DMS79 treated with DMSO at 0.1 percent for 48 hours (cell line): Measurements from ENCODE around the gene UBL4B.

Source experiments
- DNase-seq: peaks from one replicate; lab custom pipeline; 2025; lab: John Stamatoyannopoulos, UW

The UBL4B gene

DNA sequence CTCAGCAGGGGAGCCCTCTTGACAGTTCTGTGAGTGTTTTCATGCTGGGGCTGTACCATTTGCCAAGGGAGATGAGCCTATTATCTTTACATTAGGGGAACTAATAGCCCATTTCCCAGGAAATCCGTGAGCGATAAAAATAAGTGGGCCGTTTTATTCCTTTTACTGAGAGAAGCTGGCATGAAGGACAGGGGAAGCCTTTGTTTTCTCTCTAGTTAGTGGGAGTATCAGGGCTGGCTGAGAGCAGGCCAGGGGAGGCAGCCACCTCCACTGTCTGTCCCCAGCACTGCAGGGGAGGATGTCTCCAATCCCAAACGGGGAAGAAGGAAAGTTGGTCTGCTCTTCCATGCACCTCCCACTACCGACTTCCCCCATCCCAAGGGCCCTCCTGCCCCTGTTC, 2.5 kb downstream of the UBL4B start:
- DNase-seq: no peak

DNA sequence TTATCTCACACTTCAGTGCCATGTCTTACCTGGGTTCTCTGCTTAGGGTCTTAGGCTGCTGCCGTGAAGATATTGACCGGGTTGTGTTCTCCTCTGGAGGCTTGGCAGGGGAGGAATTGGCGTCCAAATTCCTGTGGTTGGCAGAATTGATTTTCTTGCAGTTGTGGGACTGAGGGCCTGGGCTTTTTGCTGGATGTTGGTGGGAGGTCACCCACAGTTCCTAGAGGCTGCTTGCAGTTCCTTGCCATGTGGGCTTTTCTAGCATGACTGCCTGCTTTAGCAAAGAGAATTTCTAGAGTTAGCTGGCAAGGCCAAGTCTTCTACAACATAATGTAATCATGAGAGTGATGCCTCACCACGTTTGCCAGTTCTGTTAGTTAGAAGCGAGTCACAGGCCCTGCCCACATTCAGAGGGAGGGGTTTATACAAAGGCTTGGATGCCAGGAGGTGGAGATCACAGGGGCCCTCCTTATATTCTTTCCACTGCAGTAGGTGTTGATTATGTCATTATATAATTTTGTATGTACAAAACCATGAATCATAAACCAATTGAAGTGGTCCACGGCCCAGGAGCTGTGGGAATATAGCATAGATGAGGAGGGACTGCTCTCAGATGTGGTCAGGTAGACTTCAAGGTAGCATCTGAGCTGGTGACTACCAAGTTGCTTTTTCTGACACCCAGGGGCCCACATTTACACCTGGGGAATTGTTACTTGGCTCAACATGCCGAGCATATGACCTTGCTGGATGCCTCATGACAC, 6.6 kb downstream of the UBL4B start:
- no peak for DNase-seq

DNA sequence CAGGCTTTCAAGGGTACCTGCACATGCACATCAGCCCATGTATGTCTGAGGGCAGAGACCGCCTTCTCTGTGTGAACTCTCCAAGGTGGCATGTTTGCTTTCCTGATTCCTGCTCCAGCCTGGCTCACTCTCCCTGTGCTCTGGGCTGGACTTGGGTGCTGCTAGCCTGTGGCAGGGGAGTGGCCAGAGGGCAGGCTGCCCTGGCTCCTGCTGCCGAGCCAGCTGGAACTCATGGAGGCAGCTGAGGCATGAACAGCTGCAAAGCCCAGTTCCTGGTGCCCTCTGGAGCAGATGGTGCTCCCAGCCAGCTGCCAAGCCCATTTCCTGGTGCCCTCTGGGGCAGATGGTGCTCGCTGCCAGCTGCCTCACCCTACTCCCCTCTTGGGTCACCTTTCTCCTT, 7.6 kb downstream of the UBL4B start:
- no peak for DNase-seq

DNA sequence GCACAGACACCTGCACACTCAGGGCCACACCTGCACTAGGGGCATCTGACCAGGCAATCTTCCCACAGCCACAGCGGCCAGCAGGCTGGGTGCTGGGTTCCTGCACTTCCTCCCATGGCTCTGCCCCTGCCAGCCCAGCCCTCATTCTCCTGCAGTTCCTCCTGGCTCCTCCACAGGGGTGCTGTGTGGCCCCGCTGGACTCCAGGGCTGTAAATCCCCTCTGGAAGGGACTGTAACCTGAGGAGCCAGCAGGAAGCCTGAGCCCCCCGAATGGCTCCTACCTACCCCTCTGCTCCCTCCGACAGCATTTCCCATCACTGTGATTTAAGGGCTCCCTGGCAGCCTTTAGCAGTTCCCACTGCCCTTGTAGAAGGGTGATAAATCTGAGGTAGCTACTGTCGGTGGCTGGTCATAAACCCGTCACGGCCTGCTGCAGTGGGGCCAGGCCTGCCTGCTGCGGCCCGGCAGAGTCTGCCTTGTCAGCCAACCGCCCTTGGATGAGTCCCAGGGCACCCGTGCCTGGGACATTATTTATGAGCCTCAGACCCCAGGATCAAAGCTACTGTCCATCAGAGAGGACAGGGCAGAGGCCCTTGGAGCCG, 8.8 kb downstream of the UBL4B start:
- no peak for DNase-seq

DNA sequence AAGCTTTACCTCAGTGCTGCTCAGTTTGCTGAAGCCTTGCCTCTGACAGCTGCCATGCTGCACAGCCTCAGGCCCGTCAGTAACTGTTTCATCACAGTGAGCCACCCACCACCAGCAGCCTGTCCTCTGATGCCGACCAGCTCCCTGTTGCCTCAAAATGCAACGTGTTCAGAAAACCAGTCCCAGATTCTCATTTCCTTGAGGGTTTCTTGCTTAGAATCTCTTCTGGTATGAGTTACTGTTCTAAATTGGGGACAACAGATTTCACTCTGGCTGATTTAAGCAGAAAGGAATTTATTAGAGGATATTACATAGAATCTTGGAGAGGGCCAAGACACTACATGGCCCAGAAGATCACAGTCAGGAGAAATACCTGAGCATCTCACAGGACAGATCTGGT, 11.0 kb downstream of the UBL4B start:
- no peak for DNase-seq

DNA sequence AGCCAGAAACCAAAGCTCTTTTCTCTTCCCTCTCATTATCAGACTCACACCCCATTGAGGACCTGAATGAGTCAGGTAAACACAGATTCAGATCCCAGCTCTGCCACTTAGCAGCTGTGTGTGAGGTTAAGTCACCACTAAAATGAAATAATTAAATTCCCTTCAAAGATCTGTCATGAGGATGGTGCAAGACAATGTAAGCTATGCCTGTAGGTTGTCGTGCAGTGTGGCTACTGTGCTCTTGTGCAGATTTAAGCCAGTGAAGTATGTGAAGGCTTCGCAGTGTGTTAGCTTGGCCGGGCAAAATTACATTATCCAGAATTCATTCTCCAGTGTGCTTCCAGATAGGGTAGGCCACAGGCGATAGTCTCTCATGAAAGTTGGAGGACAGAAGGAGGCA, 13.6 kb downstream of the UBL4B start:
- peak; percentile 25 for DNase-seq

DNA sequence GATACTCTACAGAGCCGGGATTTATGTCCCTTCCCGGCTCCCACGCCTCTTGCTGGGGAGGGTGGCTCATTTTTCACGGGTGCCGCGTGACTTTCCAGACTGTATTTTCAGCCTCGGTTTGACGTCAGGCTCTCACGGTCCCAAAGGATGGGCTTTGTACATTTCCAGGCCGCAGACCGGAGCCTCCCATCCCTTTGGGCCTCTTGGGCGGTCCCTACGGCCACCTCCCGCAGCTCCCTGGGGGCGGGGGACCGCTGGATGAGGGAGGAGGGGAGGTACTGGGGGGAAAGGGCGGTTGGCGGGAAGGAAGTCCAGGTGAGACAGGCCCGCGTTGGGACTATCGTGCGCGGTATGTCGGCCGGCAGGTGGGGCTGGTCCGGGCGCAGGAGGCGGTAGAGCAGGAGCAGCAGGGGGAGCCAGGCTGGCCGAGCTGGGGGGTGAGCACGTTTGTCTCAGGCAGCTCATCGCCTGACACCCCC, 17.9 kb downstream of the UBL4B start:
- no peak for DNase-seq

DNA sequence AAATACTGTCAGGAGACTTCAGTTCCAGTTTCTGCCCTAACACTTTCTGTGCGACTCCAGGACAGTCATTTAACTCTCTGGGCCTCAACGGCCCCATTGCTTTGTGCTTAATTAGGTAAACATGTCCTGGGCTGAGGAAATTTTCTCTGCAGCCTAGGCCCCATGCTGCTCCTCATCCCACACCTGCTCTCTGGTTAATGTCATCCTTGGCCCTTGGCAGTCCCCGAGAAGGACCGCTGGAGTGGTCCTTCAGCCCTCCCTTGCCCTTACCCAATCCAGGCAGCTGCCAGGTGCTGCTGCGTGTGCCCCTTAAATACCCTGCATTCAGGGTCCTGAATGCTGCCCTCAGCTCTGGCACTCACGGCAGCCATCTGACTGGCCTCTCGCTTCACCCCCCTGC, 18.7 kb downstream of the UBL4B start:
- peak; percentile 90 for DNase-seq

DNA sequence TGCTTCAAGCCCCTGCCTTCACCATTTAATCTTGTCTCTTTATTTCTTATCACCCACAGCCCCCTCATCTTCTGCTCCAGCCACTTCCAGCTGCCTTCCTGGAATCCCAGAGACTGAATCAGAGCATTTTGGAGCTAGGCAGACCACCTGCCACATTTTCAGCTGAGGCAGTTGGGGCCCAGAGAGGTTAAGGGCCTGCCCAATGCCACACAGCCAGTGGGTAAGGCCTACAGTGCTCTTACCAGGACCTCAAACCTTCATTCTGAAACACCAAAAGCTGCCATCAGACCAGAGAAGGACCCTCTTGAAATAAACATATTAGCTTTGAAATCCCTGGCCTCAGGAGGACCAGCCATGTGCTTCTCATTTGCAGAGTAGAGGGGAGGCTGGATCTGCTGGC, 20.4 kb downstream of the UBL4B start:
- no peak for DNase-seq

DNA sequence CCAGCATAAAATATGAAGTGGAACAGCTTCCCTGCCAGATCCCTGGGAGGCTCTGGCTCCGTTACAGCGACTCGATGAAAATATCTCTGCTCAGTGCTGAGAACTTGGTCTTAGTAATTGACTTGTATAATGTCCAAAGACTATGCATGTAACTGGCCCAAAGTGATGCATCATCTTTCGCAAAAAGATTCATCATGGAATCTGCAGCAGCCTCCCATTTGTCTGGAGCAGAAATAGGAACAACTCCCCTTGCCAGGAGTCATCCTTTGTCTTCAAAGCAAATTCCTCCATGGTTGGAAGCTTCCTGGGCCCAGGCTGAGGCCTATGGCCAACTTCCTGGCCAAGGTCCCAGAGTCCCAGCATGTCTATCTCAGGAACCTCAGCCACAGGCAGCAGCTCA, 21.2 kb downstream of the UBL4B start:
- DNase-seq: no peak

DNA sequence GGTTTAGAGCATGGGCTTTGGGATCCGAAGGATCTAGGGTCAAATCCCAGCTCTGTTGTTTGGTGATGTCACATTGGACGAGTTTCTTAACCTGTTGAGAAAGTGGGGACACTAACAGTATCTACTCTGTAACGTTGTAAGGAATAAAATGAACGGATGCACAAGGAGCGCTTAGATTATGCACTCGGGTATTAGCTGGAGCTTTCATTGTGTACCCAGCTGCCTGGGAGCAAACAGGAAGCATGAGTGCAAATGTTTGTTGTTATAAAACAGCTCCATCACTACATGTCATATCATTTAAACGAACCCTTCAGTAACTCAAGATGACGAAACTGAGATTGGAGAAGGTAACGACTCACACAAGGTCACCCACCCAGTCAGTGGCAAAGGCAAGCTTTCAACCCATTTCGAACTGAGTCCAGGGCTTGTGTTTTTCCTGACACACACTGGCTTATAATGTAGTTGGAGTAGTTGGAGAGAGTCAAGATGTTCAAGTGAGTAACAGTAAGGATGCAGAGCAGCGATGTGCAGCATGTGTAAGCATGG, 21.9 kb downstream of the UBL4B start:
- no peak for DNase-seq

DNA sequence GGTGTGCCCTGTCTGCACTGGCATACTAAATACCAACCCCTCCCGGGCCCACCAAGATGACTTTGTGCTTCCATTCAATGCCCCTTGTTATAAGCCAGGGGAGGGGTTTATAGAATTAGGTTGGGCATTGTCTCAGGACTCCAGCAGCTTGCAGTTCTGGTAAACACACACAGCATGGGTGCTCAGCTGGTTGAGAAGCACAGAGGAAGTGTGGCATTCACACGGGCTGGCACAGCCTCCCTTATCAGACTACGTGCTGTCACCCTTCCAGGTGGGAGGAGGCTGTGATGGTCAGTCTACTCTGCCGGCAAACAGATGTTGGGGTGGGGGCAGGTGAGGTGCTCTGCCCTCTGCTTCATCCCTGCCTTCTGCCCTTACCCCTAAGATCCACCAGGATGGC, 23.0 kb downstream of the UBL4B start:
- DNase-seq: no peak

DNA sequence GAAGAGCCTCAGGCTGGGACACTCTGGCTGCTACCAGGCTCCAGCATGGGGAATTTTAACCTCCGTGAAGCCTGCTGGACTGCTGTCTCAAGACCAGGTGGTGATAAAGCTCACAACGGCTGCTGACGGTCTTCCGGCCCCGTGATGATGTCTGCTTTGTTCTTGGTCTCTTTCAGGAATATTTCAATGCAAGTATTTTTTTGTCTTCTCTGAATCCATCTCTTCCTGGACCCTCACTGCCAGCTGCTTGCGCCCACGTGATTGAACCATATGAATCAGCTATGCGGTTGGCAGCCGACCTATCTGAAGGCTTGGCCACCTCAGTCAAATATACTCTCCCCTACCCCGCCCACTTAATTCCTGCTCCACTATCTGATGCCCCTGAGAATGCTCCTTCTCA, 23.4 kb downstream of the UBL4B start:
- DNase-seq: no peak

DNA sequence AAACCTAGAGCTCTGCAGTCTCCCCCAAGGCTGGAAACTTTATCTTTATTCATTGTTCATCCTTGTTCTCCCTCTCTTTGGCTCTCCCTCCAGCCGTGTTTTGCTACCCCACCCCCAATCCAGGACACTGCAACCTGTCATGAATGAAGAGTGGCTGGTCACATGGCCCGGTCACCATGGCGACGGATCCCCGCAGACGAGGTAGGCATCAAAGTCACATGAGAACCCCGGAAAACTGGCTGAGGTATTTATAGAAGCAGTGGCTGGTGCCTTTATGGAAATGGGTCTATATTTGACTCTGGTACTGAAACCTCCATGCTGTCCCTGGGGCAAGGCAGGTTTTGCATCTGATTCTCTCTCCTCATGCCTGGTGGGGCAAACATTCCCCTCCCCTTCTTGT, 24.7 kb downstream of the UBL4B start:
- peak; percentile 95 for DNase-seq

DNA sequence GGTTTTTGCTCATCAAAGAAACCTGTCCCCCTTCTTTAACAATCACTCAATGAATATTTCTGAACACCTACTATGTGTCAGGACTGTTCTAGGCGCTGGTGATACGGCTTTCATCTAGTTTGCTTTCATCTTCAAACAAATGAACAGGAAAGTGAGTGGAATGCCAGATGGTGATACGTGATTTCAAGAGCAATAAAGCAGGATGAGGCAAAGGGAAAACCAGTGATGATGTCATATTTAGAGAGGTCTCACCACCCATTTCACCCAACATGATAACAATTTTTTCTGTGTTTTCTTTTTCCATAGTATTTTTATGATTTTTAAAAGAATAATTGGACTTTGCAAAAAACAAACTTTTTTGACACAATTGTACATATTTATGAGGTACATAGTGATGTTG, 26.7 kb downstream of the UBL4B start:
- DNase-seq: no peak

DNA sequence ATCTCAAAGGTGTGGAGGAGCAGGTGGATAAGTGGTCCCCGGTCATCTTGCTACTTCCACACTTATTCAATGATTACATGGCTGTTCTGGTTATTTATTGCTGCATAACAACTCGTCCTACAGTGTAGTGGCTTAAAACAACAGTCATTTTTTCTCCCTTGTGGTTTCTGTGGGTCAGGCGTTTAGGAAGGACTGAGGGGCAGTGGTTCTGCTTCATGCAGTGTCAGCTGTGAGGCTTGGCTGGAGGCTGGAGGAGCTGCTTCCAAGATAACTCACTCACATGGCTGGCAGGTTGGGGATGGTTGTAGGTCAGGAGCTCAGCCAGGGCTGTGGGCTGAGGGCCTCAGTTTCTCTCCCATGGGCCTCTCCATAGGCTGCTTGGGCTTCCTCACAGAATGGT, 32.1 kb downstream of the UBL4B start:
- DNase-seq: no peak

DNA sequence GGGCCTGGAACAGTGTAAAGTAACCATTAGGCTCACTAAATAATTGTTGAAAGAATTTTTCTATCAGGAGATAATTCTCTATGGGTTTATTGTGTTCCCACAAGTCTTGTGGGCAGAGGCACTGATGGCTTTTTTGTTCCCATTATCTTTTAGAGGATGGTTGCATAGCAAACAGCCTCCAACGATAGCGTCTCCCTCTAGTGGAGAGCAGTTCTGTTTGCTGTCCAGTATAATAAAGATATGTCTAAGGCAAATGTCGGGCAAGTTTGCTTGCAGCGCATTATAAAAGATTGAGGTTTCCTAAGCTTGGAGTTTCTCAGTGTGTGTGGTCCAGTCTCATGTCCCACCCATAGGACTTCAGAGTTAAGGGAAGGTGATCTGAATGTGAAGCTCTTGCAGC, 36.7 kb downstream of the UBL4B start:
- no peak for DNase-seq

DNA sequence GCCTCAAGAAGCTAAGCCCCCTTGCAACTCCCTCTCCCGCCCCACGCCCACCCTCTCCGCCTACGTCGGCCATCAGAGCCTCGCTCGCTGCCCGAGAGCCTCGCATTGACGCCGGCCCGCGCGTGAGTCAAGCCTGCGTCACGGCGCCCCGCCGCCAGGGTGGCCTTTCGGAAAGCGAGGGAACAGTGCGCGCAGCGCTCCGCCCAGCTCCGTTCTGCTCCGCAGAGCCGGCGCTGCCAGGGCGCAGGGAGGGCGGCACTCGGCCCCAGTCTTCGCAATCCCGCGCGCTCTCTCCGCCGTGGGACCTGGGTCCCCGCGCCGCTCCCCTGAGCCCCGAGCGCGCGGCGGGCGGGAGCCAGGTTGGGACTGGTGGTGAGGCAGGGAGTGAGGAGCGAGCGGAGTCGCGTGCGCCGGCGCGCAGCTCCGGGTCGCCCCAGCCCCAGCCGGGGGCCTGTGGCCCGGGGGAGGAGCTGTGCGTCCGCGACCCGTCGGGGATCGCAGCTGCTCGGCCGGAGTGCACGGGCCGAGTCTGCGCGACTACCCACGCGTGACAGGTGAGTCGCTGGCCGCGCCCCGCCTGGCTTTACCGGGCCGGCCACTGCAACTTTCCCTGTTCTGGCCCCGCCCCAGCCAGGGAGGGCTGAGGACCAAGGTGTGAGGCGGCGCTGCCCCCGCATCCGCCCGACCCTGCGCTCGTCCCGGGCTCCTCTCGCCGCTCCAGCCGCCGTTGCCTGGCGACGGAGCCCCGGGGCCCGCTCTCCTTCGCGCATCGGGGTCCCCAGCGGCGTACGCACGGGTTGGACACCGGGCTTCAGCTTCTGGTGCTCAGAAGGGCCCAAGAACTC, 38.3 kb downstream of the UBL4B start, which contains the start of gene SLC6A17:
Gene SLC6A17 (plus strand): TSS at position 165 of the 845 bp plus-strand sequence. CDS start 16,436 bp downstream, outside the sequence.
- peak; percentile 53 for DNase-seq

DNA sequence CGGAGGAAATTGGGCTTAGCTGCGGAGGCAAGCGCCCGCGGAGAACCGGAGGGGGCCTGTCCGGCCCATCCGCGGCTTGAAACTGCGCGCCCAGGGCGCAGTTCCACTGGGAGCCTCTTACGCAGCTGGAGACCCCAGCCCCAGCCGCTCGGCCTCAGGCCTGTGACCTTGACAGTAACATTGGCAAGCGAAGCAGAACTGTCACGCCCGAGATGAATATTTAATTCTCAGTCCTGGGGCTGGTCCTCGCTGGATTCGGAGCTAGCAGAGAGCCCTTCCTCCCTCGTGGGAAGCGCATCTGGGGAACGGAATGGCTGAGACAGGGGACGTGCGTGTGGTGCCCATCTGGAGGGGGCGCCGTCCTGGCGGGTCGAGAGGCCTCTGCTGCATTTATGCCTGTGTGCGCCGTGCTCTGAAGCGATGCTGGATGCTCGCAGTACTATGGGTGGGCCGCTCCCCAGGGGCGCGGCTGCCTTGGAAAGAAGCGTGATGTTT, 39.0 kb downstream of the UBL4B start:
- peak; percentile 30 for DNase-seq

DNA sequence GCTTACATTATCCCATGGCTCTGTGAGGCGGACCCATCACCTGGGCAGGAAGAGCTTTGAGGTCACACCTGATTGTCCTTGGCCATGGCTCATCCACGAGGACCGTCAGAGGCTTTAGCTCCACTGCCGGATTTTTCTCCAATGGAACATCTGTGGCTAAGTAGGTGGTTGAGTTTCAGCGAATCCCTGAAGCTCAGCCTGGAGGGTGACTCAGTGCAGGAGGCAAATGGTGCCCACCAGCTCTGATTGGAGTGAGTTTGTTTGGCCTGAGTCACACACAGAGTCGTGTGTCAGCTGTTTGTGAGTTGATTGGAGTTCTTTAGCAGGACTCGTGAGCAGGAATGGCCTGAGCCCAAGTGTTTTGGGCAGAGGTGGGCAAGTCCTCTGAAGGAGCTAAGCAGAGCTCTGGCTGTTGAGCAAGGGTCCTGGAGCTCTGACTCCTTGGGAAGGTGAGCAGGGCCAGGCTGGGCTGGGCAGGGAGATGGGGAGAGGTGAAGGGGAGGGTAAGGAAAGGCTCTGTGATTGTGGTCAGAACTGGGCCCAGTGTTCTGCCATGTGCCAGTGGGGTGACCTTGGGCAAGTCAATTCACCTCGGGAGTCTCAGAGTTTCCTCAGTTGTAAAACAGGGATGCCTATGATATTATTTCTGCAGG, 40.0 kb downstream of the UBL4B start:
- DNase-seq: no peak

DNA sequence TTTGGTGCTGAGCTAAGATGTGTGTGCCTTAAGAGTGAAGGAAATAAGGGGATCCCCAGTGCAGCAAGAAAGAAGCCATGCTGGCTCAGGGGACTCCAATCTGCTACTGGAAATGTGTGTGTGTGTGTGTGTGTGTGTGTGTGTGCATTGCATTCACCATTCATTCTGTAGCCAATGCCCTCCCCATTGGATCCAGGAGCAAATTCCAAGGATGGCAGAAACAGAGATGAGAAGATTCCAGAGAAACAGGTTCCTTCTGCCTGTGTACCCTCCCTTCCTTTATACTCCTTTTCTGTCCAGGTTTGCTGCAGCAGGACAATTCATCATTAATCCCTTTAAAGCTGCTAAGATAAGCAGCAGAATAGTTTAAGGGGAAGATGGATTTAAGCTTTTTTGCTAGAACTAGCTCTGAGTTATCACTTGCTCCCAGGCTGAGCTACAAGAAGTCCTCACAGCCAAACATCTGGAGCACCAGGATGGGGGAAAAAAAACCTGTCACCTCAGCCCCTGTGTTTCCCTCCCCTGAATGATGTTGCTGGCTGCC, 41.2 kb downstream of the UBL4B start:
- no peak for DNase-seq
